ENCODE data around the gene MMP26.

The MMP26 gene

DNA sequence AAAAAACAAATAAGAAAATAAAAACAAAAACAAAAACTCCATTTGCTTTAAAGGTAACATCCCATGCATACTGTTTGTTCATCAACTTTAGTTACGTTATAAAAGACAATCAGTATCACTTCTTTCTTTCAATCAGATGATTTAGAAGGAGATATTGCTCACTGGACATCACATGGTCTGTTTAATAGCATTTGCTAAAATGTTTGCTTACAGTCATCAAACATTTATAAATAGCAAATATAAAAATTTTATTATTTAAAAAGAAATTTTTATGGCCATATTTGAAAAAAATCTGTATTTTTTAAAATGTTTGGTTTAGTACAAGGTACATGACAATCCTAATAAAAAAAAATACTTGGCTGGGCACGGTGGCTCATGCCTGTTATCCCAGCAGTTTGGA is 22.6 kb downstream of the MMP26 start:
- no peak for DNase-seq

DNA sequence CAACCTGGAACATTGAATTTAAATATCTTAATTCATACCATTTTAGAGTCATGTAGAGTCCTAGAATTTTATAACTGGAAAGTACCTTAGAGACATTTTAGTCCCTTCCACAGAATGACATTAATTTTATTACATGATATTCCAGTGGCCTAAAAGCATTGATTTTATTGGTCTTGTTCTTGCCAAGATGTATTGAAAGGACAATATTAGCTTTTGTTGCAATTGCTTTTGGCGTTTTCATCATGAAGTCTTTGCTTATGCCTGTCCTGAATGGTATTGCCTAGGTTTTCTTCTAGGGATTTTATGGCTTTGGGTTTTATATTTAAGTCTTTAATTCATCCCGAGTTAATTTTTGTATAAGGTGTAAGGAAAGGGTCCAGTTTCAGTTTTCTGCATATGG is 36.2 kb downstream of the MMP26 start:
- no peak for DNase-seq

- DNase-seq = no peak
Measured at GRCh38 chr11:4748438-4748837, 43.9 kb downstream of the MMP26 start.

- DNase-seq = no peak
Measured at GRCh38 chr11:4751201-4751600, 46.6 kb downstream of the MMP26 start.

Data from hematopoietic multipotent progenitor cell treated with erythropoietin and hydrocortisone succinate and interleukin-3 and kit ligand, for 8 days (in vitro differentiated cells).